Measurements from ENCODE around the gene ZNF518B. TPM values are rescaled to one million over a fixed set of nuclear protein-coding genes. Genes with fewer than 3 reads are reported as not detected.
"Not testable (repeated sequence)": the region's sequence is repeated elsewhere in the genome, so short reads cannot be mapped to it uniquely, and the experiment has no call there.

The ZNF518B gene
- total RNA-seq, 1 donor from 2014 or later: 20.4 TPM

- intact Hi-C loops (cut with micrococcal nuclease): loop anchor here (1.0 to 5.0 kb wide), 4 partner anchors 216 to 1015 kb away; partner anchors contain the start of gene WDR1
Measured at GRCh38 chr4:10456595-10457254, 501 bp downstream of the ZNF518B start.

GRCh38 chr4:10456260-10456594, 999 bp downstream of the ZNF518B start:
- intact Hi-C loops (cut with micrococcal nuclease): loop anchor here (2.0 to 5.0 kb wide), 2 partner anchors 216 to 275 kb away; no protein-coding TSS in a partner anchor

DNA sequence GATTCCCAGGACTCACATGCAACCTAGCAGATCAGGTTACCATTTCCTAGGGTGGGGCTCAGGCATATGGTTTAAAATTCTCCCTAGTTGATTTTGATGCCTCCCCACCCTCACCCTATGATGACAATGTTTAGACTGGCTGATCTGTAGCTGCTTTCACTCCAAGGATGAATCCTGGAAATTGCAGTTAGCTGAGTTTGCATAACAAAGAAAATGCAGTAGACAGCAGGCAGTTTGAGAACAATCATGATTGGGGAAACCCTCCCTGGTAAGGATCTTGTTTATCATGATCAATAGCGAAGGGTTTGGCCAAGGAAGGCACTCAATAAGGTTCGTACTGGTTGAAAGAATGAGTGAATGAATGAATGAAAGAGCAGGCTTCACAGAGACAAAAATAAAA, 2.1 kb downstream of the ZNF518B start:
- intact Hi-C loops (cut with micrococcal nuclease): loop anchor here (5.0 kb wide), 1 partner anchor 217 kb away; no protein-coding TSS in a partner anchor

DNA sequence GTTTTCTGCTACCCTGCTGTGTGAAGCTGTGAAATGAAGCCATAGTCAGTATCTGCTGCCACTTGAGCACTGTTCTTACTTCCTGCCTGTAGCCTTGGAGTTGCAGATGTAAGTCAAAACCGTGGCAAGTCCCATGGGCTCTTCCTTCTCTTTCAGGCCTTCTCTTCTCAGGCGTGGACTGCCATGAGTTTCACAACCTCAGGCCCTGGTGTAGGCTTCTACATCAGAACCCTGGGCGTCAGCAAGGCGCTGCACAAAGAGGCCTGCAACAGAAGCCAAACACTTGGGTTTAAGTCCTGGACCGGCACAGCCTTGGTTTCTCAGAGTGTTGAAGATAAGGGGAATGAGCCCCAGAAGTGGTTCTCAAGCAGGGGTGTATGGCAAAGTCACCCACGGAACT, 2.5 kb downstream of the ZNF518B start:
- intact Hi-C loops (cut with micrococcal nuclease): loop anchor here (5.0 kb wide), 1 partner anchor 218 kb away; no protein-coding TSS in a partner anchor

GRCh38 chr4:10454121-10454520, 3.1 kb downstream of the ZNF518B start:
- intact Hi-C loops (cut with micrococcal nuclease): no loop called here

- intact Hi-C loops (cut with micrococcal nuclease): no loop called here
Measured at GRCh38 chr4:10448991-10449390, 8.2 kb downstream of the ZNF518B start.

DNA sequence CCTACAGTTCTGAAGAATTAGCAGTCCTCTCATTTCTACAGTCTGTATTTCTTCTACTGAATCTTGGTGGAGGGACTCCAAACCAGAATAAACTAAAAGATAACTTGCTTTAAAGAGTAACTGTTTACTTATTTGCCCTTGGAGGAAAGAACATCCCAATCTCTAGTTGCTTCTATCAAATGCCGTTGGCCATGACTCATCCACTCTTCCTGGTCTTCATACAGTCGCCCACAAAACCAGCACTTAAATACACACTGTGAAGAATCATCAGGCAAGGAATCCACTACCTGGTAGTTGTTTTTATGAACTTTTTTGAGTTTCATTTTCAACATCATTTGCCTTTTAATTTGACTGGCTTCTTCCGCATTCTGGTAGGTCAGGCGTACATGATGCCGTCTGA, 14.2 kb downstream of the ZNF518B start:
- intact Hi-C loops (cut with micrococcal nuclease): no loop called here

GRCh38 chr4:10441512-10441911, 15.7 kb downstream of the ZNF518B start:
- intact Hi-C loops (cut with micrococcal nuclease): no loop called here

GRCh38 chr4:10438924-10439323, 18.3 kb downstream of the ZNF518B start:
- intact Hi-C loops (cut with micrococcal nuclease): no loop called here

DNA sequence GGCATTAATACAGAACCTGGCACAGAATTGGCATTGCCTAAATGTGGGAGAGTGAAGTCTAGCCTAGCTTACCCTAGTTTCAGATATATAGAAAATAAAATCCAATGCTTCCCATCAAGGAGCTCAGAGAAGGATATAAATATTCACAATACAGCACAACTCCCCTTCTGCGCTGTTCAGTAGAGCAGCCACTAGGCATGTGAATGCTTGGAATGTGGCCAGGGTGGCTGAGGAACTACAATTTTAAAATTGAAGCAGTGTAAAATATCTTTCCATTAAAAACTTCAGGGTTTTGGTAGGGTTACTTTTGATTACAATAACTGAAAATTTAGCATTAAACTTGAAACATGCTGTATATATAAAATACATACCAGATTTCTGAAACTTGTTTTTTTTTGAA, 19.5 kb downstream of the ZNF518B start:
- intact Hi-C loops (cut with micrococcal nuclease): no loop called here

DNA sequence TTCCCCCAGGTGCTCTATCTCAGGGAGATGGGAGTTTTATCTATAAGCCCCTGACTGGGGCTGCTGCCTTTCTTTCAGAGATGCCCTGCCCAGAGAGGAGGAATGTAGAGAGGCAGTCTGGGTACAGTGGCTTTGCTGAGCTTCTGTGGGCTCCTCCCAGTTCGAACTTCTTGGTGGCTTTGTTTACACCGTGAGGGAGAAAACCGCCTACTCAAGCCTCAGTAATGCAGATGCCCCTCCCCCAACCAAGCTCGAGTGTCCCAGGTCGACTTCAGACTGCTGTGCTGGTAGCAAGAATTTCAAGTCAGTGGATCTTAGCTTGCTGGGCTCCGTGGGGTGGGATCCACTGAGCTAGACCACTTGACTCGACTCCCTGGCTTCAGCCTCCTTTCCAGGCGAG, 29.5 kb downstream of the ZNF518B start:
- intact Hi-C loops (cut with micrococcal nuclease): not testable (repeated sequence)

- intact Hi-C loops (cut with micrococcal nuclease): no loop called here
Measured at GRCh38 chr4:10421344-10422055, 35.7 kb downstream of the ZNF518B start.

DNA sequence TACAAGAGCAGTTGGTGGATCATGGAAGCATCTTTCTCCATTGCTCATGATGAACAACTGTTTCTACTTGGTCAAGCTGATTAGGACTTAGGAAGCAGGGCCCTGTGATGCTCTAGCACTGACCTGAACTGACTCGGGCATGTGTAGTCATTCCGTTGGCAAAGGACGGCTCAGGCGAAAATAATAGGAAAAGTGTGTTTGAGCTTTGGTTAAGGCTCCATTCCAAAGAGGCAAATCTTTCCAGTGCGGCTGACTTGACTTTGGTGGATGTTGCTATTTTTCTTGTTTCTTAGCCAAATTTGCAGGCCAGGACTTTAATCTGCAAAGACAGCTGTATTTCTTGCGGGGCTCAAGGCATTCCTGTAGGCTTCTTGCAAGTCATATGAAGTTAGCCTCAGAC, 39.5 kb downstream of the ZNF518B start:
- intact Hi-C loops (cut with micrococcal nuclease): no loop called here

- intact Hi-C loops (cut with micrococcal nuclease): no loop called here
Measured at GRCh38 chr4:10416441-10416840, 40.8 kb downstream of the ZNF518B start.

GRCh38 chr4:10413177-10413576, 44.0 kb downstream of the ZNF518B start:
- intact Hi-C loops (cut with micrococcal nuclease): no loop called here

DNA sequence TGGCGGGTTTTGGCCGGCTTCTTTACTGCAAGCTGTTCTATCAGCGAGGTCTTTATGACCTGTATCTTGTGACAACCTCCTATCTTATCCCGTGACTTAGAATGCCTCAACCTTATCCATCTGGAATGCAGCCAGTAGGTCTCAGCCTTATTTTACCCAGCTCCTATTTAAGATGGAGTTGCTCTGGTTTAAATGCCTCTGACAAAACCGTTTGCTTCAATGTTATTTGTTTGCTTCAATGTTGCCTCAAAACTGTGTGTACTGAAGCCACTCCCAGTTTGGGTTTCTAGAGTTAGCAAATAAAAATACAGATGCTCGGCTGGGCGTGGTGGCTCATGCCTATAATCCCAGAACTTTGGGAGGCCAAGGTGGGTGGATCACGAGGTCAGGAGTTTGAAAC, 51.6 kb downstream of the ZNF518B start:
- intact Hi-C loops (cut with micrococcal nuclease): loop anchor here (2.0 kb wide), 1 partner anchor 245 kb away; no protein-coding TSS in a partner anchor

DNA sequence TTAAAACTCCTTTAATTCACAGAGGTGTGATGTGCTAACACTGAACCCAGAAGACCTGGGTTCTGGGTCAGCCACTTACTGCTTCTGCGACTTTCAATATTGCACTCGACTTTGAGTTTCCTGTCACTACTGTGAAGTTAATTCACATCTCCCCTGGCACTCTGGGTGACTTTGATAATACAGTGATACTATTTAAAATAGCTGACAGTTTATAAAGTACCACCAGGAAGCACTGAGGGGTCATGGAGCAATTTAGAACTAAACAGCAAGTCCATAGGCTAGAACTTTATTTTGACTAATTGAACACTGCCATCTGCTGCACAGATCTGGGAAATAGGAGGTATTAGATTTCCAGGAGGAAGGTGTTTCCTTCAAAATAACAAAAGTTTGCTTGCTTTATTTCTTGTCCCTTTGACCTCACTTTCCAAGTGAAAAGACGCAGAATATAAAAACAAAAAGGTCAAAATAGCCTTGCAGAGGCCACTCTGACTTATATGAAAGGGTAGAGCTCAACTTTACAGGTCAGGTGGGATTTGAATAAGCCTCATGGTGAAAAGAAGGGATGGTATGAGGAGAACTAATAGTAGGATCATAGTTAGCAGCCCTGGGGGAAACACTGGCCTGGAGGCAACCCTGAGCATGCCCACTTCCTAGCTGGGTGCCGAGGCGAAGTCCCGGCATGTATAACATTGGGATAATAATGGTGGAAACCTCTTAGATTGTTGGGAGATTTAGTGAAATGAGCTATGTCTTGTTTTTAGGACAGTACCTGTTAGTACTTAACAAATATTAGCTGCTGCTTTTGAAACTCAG, 53.4 kb downstream of the ZNF518B start:
- intact Hi-C loops (cut with micrococcal nuclease): loop anchor here (2.0 kb wide), 1 partner anchor 243 kb away; no protein-coding TSS in a partner anchor

GRCh38 chr4:10395971-10396580, 61.1 kb downstream of the ZNF518B start:
- intact Hi-C loops (cut with micrococcal nuclease): no loop called here

Data from T-helper 2 cell treated with Interferon-gamma antibody and Interleukin-4, amounts not matched to agents 100 ng/mL and 5 ng/mL, for 36 hours (primary cell).